Nephron (organoid): ENCODE results near the gene NCAM1.

Experiments
- H3K27ac Mint-ChIP-seq, 3 experiments: 2 replicates each; pipeline ENCODE4 v1.8.0; 2020; ENCODE audit warnings: mixed read lengths in 3 of 3, mild to moderate bottlenecking in 2 of 3, moderate library complexity in 1 of 3
- H3K27me3 Mint-ChIP-seq: 2 replicates; pipeline ENCODE4 v1.8.0; 2021; ENCODE audit warnings: low read depth, mild to moderate bottlenecking, moderate library complexity, mixed read lengths
- H3K36me3 Mint-ChIP-seq: 2 replicates; pipeline ENCODE4 v1.8.0; 2020; ENCODE audit warnings: low read depth, mixed read lengths
- H3K4me1 Mint-ChIP-seq: 2 replicates; pipeline ENCODE4 v1.8.0; 2020; ENCODE audit warnings: mixed read lengths
- H3K4me3 Mint-ChIP-seq, 3 experiments: 2 replicates each; pipeline ENCODE4 v1.8.0; 2020; ENCODE audit warnings: mild to moderate bottlenecking in 3 of 3, mixed read lengths in 3 of 3, moderate library complexity in 2 of 3
- H3K9me3 Mint-ChIP-seq: 2 replicates; pipeline ENCODE4 v1.8.0; 2020; ENCODE audit warnings: mixed read lengths
- TF ChIP-seq, protein P1 (sequence below), 3 experiments: fragments of 200-600 bp; sonication (generic); IDR thresholded peaks; one replicate each; pipeline ENCODE4 v1.5.0; 2021; ENCODE audit warnings: antibody characterized with exemption in 3 of 3; ENCODE audit not compliant: unreplicated experiment in 3 of 3

NCAM1 gene

DNA sequence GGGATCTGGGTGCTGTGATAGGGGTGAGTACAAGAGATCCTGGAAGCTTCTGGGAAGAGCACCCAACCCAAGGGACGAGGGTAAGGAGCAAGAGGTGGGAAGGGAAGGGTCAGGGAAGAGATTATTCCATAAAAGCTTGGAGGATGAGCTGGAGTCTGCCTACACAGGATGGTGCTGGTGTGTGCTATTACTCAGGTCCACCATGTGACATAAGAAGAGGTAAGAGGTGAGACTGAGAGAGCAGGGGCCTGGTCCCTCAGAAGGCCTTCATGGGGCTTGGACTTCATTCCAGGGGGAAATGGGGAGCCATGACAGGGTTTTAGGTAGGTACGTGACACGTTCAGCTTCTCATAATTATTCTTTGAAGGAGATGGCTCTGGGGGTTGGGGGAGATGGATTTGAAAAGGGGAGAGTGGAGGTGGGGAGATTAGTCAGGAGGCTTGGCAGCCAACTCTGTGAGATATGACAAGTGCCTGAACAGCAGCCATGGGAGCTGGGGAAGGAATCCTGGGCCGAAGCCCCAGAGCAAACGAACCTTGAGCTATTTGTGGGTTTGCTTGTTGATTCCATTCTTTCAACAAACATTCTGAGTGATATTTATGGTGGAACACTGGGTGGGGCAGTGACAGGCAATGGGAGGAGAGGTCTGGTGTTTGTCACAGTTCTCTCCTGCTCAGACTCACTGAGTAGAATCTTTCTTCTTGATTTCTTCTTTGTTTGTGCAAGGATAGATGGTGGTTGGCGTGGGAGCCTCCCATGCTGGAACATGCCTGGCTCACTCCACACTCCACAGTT, 11.2 kb upstream of the NCAM1 start:
- H3K9me3 Mint-ChIP-seq, result peaks cover 3% of the 10 kb centered on the region
- H3K36me3 Mint-ChIP-seq, result no peaks in the 10 kb centered on the region
- TF ChIP-seq, protein P1, sequence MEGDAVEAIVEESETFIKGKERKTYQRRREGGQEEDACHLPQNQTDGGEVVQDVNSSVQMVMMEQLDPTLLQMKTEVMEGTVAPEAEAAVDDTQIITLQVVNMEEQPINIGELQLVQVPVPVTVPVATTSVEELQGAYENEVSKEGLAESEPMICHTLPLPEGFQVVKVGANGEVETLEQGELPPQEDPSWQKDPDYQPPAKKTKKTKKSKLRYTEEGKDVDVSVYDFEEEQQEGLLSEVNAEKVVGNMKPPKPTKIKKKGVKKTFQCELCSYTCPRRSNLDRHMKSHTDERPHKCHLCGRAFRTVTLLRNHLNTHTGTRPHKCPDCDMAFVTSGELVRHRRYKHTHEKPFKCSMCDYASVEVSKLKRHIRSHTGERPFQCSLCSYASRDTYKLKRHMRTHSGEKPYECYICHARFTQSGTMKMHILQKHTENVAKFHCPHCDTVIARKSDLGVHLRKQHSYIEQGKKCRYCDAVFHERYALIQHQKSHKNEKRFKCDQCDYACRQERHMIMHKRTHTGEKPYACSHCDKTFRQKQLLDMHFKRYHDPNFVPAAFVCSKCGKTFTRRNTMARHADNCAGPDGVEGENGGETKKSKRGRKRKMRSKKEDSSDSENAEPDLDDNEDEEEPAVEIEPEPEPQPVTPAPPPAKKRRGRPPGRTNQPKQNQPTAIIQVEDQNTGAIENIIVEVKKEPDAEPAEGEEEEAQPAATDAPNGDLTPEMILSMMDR (IDR thresholded peaks at IDR 0.05; ENCODE audit: unreplicated experiment in 3 of 3), result no peak
- no peak overlapping the region for H3K27ac Mint-ChIP-seq
- peaks cover 17% of the 10 kb centered on the region for H3K4me1 Mint-ChIP-seq
- H3K4me3 Mint-ChIP-seq, result no peak overlapping the region
- H3K27me3 Mint-ChIP-seq, result no peaks in the 10 kb centered on the region

DNA sequence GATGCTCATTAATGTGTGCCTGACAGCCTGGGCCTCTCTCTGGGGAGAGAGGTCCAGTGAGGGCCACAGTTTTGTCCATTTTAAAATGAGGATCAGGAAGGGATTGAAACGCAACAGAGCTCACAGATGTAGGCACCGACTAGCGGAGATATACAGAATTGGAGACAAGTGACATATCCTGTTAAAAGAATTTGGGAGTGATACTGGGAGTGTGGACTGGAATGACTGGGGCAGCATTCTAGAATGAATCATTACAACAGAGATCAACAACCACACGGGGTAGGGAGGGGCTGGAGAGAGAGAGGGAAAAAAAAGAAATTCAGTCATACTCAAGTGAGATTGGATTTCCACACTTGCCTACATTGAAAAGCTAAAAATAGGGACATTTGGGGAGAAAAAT, 2.5 kb upstream of the NCAM1 start:
- peak overlapping the region; percentile 50 to 60 (median 51) for H3K4me3 Mint-ChIP-seq
- no peaks in the 10 kb centered on the region for H3K9me3 Mint-ChIP-seq
- H3K36me3 Mint-ChIP-seq, result no peaks in the 10 kb centered on the region
- H3K4me1 Mint-ChIP-seq, result peaks cover 19% of the 10 kb centered on the region
- peaks cover 16% of the 10 kb centered on the region for H3K27me3 Mint-ChIP-seq
- TF ChIP-seq, protein P1 (IDR thresholded peaks at IDR 0.05; ENCODE audit: unreplicated experiment in 3 of 3), result peak; percentile 19 to 37 (median 33)
- H3K27ac Mint-ChIP-seq, result peak overlapping the region in 1 of 3 experiments; percentile 18

DNA sequence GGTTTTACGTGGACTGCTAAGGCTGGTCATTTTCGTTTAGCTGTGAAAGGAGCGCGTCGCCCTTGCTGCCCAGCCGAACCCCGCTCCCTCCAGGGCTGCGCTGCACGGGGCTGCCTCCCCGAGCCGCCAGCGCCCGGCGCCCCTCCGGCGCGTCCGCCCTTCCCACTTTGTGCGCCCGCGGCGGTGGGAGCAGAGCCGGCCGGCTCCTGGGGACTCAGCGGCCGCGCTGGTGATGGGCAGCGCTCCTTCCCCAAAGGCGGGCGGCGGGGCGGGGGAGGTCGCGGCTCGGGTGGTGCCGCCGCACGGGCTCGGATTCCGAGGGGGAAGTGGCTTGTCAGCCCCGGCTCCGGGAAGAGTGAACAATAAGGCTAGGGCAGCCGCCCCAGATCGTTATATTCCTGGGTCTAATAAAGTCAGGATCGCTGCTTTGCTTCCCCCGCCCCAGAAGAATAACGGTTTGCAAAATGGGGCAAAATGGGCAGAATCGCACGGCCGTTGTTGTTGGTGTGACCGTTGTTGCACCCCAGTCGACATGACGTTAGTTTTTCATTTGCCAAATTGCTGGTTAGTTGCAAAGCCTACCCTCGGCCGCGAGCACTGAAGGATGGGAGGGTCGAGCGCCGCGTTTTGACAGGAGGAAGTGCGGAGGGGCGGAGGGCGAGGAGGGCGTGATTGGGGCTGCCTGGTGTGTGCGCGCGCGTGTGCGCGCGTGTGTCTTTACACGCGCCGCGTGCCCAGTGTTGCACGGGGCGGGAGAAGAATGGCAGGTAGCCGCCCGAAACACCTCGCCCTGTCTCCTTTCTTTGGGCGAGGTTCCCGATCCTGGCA, 745 bp downstream of the NCAM1 start:
- Mint-ChIP-seq H3K4me1 (peaks cover 45% of the 10 kb centered on the region), H3K9me3 (no peaks in the 10 kb centered on the region), H3K27ac (peak overlapping the region; percentile 90 to 96 (median 95)), H3K4me3 (peak overlapping the region; percentile 91 to 99 (median 95)), H3K36me3 (no peaks in the 10 kb centered on the region), H3K27me3 (peaks cover 16% of the 10 kb centered on the region)
- TF ChIP-seq, protein P1 (IDR thresholded peaks at IDR 0.05; ENCODE audit: unreplicated experiment in 3 of 3), result no peak

DNA sequence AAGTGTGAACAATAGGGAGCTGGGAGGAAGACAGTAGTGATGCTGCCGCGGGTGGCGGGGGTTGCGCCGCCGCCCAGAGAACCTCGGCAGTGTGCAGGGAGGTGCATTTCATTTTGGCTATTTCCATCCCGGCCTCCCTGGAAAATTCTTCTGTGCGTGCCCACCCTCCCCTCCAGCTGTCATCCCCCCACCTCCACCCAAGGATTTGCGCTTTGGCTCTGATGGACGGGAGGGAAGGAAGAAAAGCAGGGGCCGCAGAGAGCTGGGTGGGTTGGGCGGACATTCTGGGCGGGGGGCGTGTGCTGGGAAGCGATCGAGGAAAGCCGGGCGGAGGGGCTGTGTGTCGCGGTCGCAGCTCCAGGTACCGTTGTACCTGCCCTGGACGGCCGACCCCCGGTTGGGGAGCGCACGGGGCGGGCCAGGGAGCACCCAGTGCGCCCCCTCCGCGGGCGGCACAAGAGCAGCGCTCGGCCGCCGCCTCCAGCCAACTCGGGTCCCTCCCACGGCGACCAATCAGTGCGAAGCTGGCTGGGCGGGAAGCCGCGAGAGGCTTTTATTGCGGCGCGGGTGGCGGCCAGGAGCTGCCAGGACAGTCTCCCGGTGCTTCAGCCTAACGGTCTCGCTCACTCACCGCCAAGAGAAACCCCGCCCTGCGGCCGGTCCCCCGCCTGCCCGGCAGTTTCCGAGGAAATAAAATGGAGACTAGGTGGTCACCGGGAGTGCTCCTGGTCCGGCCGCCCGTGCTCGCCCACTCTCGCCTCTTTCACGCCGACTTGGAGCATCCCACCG, 1.6 kb downstream of the NCAM1 start:
- H3K27ac Mint-ChIP-seq, result peak overlapping the region; percentile 69 to 85 (median 84)
- H3K4me1 Mint-ChIP-seq, result peaks cover 51% of the 10 kb centered on the region
- peak overlapping the region; percentile 91 to 99 (median 95) for H3K4me3 Mint-ChIP-seq
- H3K36me3 Mint-ChIP-seq, result no peaks in the 10 kb centered on the region
- no peaks in the 10 kb centered on the region for H3K9me3 Mint-ChIP-seq
- peaks cover 16% of the 10 kb centered on the region for H3K27me3 Mint-ChIP-seq
- TF ChIP-seq, protein P1 (IDR thresholded peaks at IDR 0.05; ENCODE audit: unreplicated experiment in 3 of 3), result no peak

DNA sequence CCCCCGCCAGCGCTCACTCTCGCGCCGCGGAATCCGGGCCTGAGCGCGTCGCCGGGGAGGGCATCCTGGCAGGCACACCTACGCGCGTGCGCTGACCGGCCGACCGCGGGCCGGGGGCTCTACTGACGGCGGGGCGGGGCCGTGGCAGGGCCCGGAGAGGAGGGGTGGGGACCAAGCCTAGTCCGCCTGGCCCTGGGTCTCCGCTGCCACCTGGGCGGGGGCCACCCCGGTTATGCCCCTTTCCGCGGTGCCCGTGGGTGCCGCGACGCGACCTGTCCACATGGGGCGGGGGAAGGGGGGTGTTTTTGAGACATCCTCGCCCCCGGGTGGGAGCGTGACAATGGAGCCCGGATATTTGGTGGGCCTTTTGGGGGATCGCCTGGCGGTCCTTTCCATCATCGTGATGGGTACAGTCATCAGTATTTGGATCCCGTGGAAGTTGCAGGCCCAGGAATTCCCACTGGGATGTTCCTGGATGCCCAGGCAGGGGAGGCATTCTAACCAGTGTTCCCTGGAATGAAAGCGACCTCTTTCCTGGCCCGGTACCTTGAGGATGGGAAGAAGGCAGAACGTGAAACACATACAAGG, 2.2 kb downstream of the NCAM1 start:
- Mint-ChIP-seq H3K27me3 (peaks cover 10% of the 10 kb centered on the region), H3K4me1 (peaks cover 50% of the 10 kb centered on the region), H3K27ac (peak overlapping the region; percentile 59 to 80 (median 71)), H3K9me3 (no peaks in the 10 kb centered on the region), H3K4me3 (peak overlapping the region; percentile 91 to 99 (median 95)), H3K36me3 (no peaks in the 10 kb centered on the region)
- TF ChIP-seq, protein P1 (IDR thresholded peaks at IDR 0.05; ENCODE audit: unreplicated experiment in 3 of 3), result no peak
